HG03521 (cell line): ENCODE results near the gene MEST.
"Not testable (repeated sequence)": the region's sequence is repeated elsewhere in the genome, so short reads cannot be mapped to it uniquely, and the experiment has no call there.

Source experiments
- ATAC-seq: cut with Tn5 transposase; IDR thresholded peaks from one replicate; pipeline ENCODE4 v1.9.1; 2021; ENCODE audit warnings: mild to moderate bottlenecking, moderate library complexity; ENCODE audit not compliant: unreplicated experiment

Gene MEST

GRCh38 chr7:130521258-130521951 is 29.5 kb downstream of the MEST start:
- ATAC-seq: no peak

GRCh38 chr7:130523519-130524125 is 31.7 kb downstream of the MEST start:
- ATAC-seq: not testable (repeated sequence)

GRCh38 chr7:130524628-130525027 is 32.7 kb downstream of the MEST start:
- no peak for ATAC-seq

GRCh38 chr7:130527752-130528355 is 36.0 kb downstream of the MEST start:
- ATAC-seq: not testable (repeated sequence)

GRCh38 chr7:130529417-130529816 is 37.5 kb downstream of the MEST start:
- no peak for ATAC-seq

- ATAC-seq: not testable (repeated sequence)
These were observed 46.0 kb downstream of the MEST start for GRCh38 chr7:130537894-130538293.

GRCh38 chr7:130541287-130541686 is 49.4 kb downstream of the MEST start:
- not testable (repeated sequence) for ATAC-seq

- not testable (repeated sequence) for ATAC-seq
These were observed 50.4 kb downstream of the MEST start for GRCh38 chr7:130542297-130542696.

- no peak for ATAC-seq
These were observed 51.7 kb downstream of the MEST start for GRCh38 chr7:130543487-130544010.

GRCh38 chr7:130544356-130544755 is 52.5 kb downstream of the MEST start:
- ATAC-seq: no peak

GRCh38 chr7:130553398-130554029 is 61.6 kb downstream of the MEST start:
- no peak for ATAC-seq

GRCh38 chr7:130554481-130554880 is 62.6 kb downstream of the MEST start:
- no peak for ATAC-seq
